ENCODE data around the gene USP9X.
"Not testable (repeated sequence)": the region's sequence is repeated elsewhere in the genome, so short reads cannot be mapped to it uniquely, and the experiment has no call there.

USP9X gene

GRCh38 chrX:41186946-41187345 is 101.7 kb downstream of the USP9X start:
- not testable (repeated sequence) for DNase-seq (ENCODE audit: low read depth)

GRCh38 chrX:41189156-41189555 is 103.9 kb downstream of the USP9X start:
- DNase-seq (ENCODE audit: low read depth) = no peak

DNA sequence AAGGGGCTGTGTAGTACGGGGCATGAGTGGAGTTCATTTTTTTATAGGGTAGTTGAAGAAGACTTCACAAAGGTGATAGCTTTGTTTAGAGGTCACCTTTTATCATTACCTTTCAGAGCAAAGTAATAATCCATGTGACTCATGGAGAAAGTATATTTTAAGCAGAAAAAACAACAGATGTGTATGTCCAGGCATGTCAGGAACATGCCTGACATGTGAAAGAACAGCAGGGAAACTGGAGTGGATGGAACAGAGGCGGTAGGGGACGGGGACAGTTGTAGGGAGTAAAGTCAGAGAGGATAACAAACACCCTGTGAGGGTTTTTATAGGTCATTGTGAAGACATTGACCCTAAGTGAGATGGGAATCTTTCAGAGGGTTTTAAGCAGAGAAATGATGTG is 107.6 kb downstream of the USP9X start:
- DNase-seq (ENCODE audit: low read depth) = no peak

GRCh38 chrX:41198410-41198809 is 113.2 kb downstream of the USP9X start:
- DNase-seq (ENCODE audit: low read depth) = no peak

DNA sequence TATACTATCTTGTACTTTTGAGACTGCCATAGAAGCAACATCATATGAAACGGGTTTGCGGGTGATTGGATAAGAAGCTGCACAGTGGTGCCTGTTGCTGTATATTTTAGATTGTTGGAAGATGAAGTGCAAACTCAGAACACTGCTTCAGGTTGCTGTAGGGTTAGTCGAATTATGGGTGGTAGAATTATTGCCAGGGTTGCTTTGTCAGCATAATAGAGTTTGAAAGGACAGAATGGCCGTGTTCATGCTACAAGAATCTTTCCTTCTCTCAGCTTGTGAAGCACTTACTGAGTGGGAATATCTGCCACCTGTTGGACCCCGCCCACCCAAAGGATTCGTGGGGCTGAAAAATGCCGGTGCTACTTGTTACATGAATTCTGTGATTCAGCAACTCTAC is 115.5 kb downstream of the USP9X start:
- no peak for DNase-seq (ENCODE audit: low read depth)

DNA sequence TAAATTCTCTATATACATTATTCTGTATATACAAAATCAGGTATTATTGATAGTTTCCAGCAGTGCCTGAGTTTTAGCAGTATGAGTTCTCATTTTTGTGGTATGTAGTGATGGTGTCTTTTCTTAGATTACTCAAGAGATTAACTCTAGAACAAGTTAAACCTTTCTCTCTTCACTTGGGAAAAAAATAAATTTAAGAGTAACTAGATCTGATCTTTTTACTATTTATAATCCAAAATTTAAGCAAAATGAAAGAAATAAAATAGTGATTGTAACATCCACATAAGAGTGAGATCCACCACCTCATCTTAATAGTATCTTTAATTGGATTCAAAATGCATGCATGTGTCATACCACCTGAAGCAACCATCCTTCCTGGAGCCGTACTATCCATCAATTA is 124.6 kb downstream of the USP9X start:
- no peak for DNase-seq (ENCODE audit: low read depth)

DNA sequence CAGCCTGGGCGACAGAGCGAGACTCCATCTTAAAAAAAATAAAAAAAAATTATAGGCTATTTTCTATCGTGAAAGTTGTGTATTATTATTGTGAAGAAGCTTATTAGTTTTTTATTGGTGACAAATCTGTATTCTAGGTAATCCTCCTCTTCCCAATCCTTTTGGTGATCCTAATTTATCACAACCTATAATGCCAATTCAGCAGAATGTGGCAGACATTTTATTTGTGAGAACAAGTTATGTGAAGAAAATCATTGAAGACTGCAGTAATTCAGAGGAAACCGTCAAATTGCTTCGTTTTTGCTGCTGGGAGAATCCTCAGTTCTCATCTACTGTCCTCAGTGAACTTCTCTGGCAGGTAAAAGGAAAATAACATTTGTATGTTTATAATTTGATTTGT is 139.4 kb downstream of the USP9X start:
- no peak for DNase-seq (ENCODE audit: low read depth)

DNA sequence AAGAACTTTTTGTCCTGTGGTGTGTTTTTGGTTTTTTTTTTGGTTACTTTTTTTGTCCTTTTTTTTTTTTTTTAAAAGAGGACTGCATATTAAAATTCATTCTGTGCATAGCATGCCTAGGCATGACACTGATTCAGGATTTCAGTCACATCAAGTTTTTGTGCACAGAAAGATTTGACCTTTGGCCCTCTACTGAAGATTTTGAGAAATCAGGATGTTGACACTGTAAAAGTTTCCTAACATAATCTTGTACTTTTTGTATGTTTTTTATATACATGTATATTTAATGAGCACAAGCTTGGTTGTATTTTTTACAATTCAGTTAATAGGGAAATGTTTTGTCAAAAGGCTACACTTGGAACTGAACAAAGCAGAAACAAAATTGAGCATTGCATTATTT is 148.7 kb downstream of the USP9X start:
- DNase-seq (ENCODE audit: low read depth) = no peak

GRCh38 chrX:41234471-41234870 is 149.2 kb downstream of the USP9X start:
- DNase-seq (ENCODE audit: low read depth) = not testable (repeated sequence)

DNA sequence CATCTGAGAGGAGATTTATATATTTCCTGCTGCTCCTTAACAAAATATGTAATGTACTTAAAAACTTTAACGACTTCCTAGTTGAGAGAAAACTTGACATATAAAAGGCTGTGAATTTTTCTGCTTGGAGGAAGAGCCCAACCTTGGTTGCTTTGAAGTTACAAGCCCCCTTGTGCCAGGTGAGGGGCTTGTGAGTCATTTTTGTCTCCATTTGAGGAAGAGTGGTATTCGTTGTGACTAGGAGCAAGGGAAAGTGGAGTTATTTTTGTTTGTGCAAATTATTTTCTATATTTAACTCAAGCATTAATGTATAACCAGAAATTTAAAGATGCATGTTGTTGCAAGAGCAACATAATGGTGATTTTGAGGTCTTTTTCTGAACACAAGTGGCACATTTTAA is 149.7 kb downstream of the USP9X start:
- no peak for DNase-seq (ENCODE audit: low read depth)

DNA sequence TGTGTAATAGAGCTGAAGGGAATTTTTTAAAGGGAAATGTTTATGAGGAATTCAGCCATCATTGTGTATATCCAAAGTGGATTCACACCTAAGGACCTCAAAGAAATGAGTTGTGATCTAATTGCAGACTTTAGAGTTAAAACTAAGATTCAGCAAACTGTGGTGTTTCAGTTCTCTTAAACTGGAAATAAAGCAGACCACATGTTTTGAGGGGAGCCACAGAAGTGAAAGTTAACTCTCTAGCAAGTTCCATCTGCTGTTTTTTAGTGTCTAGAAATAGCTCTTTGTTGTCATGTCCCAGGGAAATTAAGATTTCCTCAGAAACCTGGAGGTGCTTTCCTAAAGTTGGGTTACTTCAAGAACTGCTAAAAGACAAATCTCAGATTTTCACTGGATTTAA is 151.4 kb downstream of the USP9X start:
- DNase-seq (ENCODE audit: low read depth) = no peak

DNA sequence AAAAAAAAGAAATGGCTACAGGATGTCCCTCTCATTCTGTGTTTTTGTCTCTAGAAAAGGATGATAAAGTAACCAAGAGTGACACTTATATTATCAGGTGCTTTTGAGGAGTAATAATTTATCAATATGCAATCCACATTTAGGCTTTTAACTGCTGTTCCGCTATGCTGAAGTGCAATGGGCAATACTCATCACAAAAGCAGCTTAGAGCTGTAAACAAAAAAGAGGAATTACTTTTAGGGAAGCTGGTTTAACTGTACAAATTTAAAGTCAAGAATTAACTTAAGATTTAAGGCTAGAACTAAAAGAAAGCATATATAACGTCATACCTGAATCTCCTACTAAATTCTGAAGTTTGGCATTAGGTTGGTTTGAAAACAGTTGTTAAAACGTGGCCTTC is 155.3 kb downstream of the USP9X start:
- no peak for DNase-seq (ENCODE audit: low read depth)

GRCh38 chrX:41241962-41242361 is 156.7 kb downstream of the USP9X start:
- DNase-seq (ENCODE audit: low read depth) = no peak

- DNase-seq (ENCODE audit: low read depth) = no peak
Measured at GRCh38 chrX:41245641-41246040, 160.4 kb downstream of the USP9X start.

- no peak for DNase-seq (ENCODE audit: low read depth)
Measured at GRCh38 chrX:41250867-41251266, 165.6 kb downstream of the USP9X start.

DNA sequence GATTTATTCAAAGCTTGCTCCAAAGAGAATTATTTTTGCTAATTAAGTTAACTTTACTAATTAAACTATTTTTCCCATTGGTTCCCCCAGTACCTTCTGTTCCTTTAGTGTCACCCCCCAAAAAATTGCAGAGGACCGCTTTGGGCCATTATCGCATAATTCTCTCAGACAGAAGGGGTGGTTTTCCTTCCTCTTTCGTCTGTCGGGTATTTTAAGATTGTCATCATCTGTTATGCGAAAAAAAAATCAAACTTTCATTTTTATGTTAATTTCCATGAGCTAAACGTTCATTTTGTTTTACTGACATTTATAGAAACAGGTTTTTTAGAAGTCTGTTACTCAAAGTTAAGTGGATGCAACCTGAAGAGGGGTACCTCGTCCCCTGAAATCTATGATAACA is 172.6 kb downstream of the USP9X start:
- no peak for DNase-seq (ENCODE audit: low read depth)

GRCh38 chrX:41258226-41258625 is 173.0 kb downstream of the USP9X start:
- DNase-seq (ENCODE audit: low read depth) = no peak

DNA sequence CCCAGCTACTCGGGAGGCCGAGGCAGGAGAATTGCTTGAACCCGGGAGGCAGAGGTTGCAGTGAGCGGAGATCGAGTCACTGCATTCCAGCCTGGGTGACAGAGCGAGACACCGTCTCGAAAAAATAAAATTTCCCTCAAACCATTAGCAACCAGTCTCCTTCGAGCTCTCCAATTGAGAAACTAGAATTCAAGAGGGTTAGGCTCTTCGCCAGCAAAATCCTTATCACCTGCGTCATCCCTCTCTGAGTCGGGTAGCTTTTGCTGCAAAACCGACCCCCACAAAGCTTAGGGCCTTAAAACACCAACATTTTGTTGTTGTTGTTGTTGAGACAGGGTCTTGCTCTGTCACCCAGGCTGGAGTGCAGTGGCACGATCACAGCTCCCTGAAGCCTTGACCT is 173.6 kb downstream of the USP9X start:
- DNase-seq (ENCODE audit: low read depth) = no peak

- DNase-seq (ENCODE audit: low read depth) = no peak
Measured at GRCh38 chrX:41259516-41259915, 174.3 kb downstream of the USP9X start.

DNA sequence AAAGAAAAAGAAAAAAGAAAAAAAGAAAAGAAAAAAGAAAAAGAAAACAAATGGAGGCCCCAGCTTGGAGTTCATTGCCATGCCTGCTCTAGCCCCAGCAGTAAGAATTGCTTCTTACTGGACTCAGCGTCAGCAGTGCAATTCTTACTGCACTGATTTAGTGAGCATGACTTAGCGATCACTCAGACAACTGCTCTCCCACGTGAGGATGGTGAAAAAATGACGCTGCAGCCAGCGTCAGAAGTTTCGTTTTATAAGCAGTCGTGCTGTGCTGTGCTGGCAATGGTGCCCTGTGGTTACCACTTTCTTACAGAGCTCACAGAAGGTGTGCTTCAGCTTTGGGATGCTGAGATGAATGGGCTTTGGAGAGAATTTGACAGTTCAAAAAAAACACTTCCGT is 180.4 kb downstream of the USP9X start:
- peak; percentile 16 for DNase-seq (ENCODE audit: low read depth)

DNA sequence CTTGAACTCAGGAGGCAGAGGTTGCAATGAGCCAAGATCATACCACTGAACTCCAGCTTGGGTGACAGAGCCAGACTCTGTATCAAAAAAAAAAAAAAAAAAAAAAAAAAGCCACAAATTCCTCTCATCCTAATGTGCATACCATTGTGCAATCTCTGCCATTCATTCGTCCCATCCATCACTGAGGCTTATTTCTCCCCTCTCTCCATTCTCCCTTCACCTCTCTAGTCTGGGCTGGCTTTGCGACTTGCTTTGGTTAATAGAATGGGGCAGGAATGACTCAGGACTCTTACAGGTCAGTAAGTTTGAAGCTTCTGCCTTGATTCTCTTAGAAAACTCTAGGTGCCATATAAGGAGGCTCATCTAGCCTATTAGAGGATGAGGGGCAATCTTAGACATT is 188.4 kb downstream of the USP9X start:
- no peak for DNase-seq (ENCODE audit: low read depth)

- DNase-seq (ENCODE audit: low read depth) = peak; percentile 24
Measured at GRCh38 chrX:41275661-41276609, 190.7 kb downstream of the USP9X start.

DNA sequence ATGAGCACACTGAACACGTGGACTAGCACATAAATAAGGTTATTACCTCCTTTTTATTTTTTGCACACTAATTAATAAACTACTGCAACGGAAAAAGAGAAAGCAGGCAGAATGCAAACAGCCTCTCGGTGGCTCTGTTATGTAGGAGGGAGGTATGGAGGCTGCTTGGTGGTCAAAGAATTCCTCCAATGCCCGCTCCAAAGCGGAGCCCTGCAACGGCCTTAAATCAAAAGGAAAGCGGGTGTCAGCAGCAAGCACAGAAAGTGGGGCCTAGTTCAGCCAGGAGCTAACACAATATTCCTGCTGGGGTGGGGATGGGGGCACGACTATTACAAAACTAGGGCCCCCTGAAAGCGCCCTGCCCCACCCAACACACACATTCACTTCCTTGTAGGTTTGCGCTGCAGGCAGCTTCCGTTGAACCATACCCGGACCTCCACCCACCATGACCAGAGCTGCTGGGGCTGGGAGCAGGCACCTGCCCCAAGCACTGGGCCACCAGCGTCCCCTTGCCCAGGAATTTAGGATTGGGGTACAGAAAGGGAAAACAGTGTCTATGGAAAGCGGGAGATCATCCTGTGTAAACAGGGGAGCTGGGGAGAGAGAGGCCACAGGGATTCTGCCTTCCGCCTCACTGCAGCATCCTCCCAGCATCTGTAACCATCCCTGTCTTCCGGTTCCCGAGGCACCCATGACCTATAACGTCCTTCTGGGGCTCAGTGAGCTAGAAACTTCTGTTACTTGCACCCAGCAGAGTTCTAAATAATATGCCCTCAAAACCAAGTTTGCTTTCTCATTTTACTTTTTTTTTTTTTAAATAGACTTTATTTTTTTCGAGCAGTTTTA is 191.6 kb downstream of the USP9X start:
- no peak for DNase-seq (ENCODE audit: low read depth)

Data from activated T-helper 9 cell treated with anti-CD3 and anti-CD28 coated beads, Interleukin-2, amount 50 U/mL, for 16 hours (primary cell).